Vagina (tissue), 2 donors: ENCODE results near the gene SNX13. TPM values are rescaled to one million over a fixed set of nuclear protein-coding genes. Genes with fewer than 3 reads are reported as not detected.

ENCODE experiments used
- DNase-seq, 2 donors: peaks; one replicate each; pipeline ENCODE4 v3.0.0-alpha.2; 2017; ENCODE audit errors: extremely low spot score in 2 of 2
- H3K27ac ChIP-seq: fragments of 200-600 bp; sonication (generic); one replicate; pipeline ENCODE4 v1.5.1; 2019
- H3K27me3 ChIP-seq: fragments of 200-600 bp; sonication (generic); one replicate; pipeline ENCODE4 v1.5.1; 2019
- H3K36me3 ChIP-seq, 2 donors: fragments of 200-600 bp; sonication (generic); one replicate each; pipeline ENCODE4 v1.5.1; 2017 to 2019
- H3K4me1 ChIP-seq: fragments of 200-600 bp; sonication (generic); one replicate; pipeline ENCODE4 v1.5.1; 2019
- H3K4me3 ChIP-seq, 2 donors: fragments of 200-600 bp; sonication (generic); 1 replicate in 1 of 2; 2 replicates in 1 of 2; pipeline ENCODE4 v1.5.1; 2016 to 2019
- H3K9me3 ChIP-seq: fragments of 200-600 bp; sonication (generic); one replicate; pipeline ENCODE4 v1.5.1; 2019
- POLR2A ChIP-seq, 2 donors: fragments of 450-650 bp; IDR thresholded peaks; one replicate each; pipeline ENCODE4 v1.6.1; 2017; ENCODE audit warnings: antibody characterized with exemption in 2 of 2, mild to moderate bottlenecking in 2 of 2, moderate library complexity in 2 of 2
- POLR2AphosphoS5 ChIP-seq, 2 donors: sonication (generic); formaldehyde crosslinking; IDR thresholded peaks; one replicate each; pipeline ENCODE4 v1.9.0; 2017; ENCODE audit warnings: antibody characterized with exemption in 2 of 2, mild to moderate bottlenecking in 2 of 2, low read depth in 1 of 2; ENCODE audit not compliant: insufficient read depth in 1 of 2
- intact Hi-C: fragments of 100-400 bp; cut with DNase I; formaldehyde crosslinking; loops from one replicate; pipeline ENCODE4 v1.15.1; 2023
- total RNA-seq: library from RNA; depleted of rRNA; stranded (reverse); fragments of >200 nt; gene quantifications from one replicate; pipeline ENCODE4 v1.2.3, GENCODE V29; 2016
- TF ChIP-seq, protein P1 (sequence below), 3 experiments: fragments of 450-650 bp in 2 of 3; fragments of 200-600 bp in 1 of 3; sonication (generic) in 1 of 3; IDR thresholded peaks; one replicate each; pipeline ENCODE4 v1.5.1; 2017 to 2019; ENCODE audit warnings: antibody characterized with exemption in 3 of 3, mild to moderate bottlenecking in 2 of 3, moderate library complexity in 2 of 3

The SNX13 gene
- total RNA-seq, 1 donor from 2014 or later: 67.3 TPM

DNA sequence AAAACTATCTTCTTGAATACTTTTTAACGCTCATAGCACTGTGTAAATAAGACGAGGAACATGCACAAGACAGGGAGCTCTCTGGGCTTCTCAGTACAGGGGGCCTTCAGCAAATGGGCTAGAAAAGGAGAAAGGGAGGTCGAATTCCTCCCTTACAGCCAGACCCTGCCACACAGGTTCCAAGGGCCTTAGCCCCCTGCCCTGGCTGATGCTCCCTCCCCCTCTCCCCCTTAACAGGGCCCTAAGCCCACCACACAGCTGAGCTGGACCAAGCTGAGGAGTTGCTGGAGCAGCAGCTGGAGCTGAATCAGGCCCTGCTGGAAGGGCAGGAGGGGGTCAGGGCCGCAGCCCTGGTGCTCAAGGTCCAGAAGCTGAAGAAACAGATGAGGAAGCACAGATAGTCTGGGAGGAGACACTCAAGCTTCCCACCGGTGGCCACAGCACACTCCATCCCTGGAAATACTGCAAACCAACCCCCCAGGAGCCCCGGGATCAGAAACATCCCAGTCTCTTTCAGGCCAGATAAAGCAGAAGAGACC is 153.9 kb downstream of the SNX13 start:
- intact Hi-C loops: no loop called here
- Histone ChIP-seq H3K36me3 (no peaks in the 10 kb centered on the region), H3K27ac (no peak overlapping the region), H3K27me3 (no peaks in the 10 kb centered on the region), H3K4me1 (peaks cover 12% of the 10 kb centered on the region), H3K4me3 (no peak overlapping the region), H3K9me3 (no peaks in the 10 kb centered on the region)
- TF ChIP-seq, protein P1, sequence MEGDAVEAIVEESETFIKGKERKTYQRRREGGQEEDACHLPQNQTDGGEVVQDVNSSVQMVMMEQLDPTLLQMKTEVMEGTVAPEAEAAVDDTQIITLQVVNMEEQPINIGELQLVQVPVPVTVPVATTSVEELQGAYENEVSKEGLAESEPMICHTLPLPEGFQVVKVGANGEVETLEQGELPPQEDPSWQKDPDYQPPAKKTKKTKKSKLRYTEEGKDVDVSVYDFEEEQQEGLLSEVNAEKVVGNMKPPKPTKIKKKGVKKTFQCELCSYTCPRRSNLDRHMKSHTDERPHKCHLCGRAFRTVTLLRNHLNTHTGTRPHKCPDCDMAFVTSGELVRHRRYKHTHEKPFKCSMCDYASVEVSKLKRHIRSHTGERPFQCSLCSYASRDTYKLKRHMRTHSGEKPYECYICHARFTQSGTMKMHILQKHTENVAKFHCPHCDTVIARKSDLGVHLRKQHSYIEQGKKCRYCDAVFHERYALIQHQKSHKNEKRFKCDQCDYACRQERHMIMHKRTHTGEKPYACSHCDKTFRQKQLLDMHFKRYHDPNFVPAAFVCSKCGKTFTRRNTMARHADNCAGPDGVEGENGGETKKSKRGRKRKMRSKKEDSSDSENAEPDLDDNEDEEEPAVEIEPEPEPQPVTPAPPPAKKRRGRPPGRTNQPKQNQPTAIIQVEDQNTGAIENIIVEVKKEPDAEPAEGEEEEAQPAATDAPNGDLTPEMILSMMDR (IDR thresholded peaks at IDR 0.05): no peak
- TF ChIP-seq POLR2A (IDR thresholded peaks at IDR 0.05): no peak
- TF ChIP-seq POLR2AphosphoS5 (IDR thresholded peaks at IDR 0.05; ENCODE audit: insufficient read depth in 1 of 2, low read depth in 1 of 2): no peak
- no peak for DNase-seq

DNA sequence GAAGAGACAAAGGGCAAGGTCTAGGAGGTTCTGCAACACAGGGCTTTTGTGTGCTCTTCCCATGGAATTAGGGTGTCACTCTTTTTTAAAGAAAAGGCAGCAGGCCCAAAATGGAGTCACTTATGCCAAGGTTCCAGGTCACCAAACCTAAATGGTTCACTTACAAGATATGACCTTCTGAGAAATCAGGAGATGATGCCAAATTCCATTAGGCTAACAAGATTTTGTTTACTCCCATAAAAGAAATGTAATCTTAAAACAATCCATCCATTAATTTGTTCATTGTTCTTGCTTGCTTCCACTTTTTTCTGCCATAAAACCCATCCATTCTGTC is 158.1 kb downstream of the SNX13 start:
- intact Hi-C loops: no loop called here

DNA sequence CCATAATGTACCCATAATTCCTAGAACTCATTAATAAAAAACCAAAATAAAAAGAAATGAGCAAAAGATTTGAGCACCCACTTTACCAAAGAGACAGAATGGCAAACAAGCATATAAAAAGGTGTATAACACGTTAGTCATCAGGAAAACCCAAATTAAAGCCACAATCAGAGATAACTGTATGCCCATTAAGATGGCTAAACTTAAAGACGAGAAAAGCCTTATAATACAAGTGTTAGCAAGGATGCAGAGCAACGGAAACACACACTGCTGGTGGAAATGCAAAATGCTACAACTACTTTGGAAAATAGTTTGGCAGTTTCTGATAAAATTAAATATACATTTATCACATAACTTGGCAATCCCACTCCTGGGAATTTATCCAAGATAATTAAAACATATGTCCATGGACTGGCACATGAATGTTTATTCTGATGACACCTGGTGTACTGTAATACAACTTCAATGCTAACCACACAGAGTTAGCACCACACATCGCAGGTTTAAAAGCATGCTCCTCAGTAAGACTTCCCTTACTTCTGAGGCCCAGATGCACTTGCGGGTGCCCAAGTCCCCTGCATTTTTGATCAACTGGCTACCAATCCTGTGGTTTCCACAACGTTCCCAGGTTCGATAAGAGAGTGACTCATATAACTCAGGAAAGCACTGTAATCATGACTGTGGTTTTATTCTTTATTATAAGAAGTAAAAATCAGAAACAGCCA is 158.6 kb downstream of the SNX13 start:
- DNase-seq: no peak
- peaks cover 6% of the 10 kb centered on the region for H3K4me1 ChIP-seq
- no peaks in the 10 kb centered on the region for H3K27me3 ChIP-seq
- H3K4me3 ChIP-seq: no peak overlapping the region
- intact Hi-C loops: no loop called here
- TF ChIP-seq POLR2A (IDR thresholded peaks at IDR 0.05): no peak
- TF ChIP-seq, protein P1 (IDR thresholded peaks at IDR 0.05): no peak
- no peak for TF ChIP-seq POLR2AphosphoS5 (IDR thresholded peaks at IDR 0.05; ENCODE audit: insufficient read depth in 1 of 2, low read depth in 1 of 2)
- H3K9me3 ChIP-seq: no peaks in the 10 kb centered on the region
- no peak overlapping the region for H3K27ac ChIP-seq
- H3K36me3 ChIP-seq: no peaks in the 10 kb centered on the region

More for the DNA sequence above, 158.1 kb downstream of the SNX13 start:
- DNase-seq: no peak
- Histone ChIP-seq H3K36me3 (no peaks in the 10 kb centered on the region), H3K9me3 (no peaks in the 10 kb centered on the region), H3K27ac (no peak overlapping the region), H3K4me1 (peaks cover 12% of the 10 kb centered on the region), H3K4me3 (no peak overlapping the region), H3K27me3 (no peaks in the 10 kb centered on the region)
- TF ChIP-seq, protein P1 (IDR thresholded peaks at IDR 0.05): no peak
- TF ChIP-seq POLR2A (IDR thresholded peaks at IDR 0.05) (no peak), POLR2AphosphoS5 (IDR thresholded peaks at IDR 0.05; ENCODE audit: insufficient read depth in 1 of 2, low read depth in 1 of 2) (no peak)

DNA sequence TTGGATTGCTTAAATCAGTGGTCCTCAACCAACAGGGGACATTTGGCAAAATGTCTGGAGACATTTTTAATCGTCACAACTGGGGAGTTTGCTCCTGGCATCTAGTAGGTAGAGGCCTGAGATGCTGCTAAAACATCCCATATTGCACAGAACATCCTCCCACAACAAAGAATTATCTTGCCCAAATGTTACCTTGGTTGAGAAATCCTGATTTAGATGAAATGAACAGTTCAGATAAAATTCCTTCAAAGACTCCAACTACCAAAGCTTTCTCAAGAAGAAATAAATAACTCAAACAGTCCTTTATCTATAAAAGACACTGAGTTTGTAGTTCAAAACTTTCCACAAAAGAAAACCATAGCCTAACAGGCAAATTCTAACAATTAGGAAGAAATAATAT is 160.9 kb downstream of the SNX13 start:
- Histone ChIP-seq H3K36me3 (no peaks in the 10 kb centered on the region), H3K27me3 (no peaks in the 10 kb centered on the region), H3K9me3 (no peaks in the 10 kb centered on the region), H3K27ac (no peak overlapping the region), H3K4me3 (no peak overlapping the region), H3K4me1 (no peaks in the 10 kb centered on the region)
- intact Hi-C loops: no loop called here
- TF ChIP-seq POLR2AphosphoS5 (IDR thresholded peaks at IDR 0.05; ENCODE audit: insufficient read depth in 1 of 2, low read depth in 1 of 2) (no peak), POLR2A (IDR thresholded peaks at IDR 0.05) (no peak)
- TF ChIP-seq, protein P1 (IDR thresholded peaks at IDR 0.05): no peak
- DNase-seq: no peak

DNA sequence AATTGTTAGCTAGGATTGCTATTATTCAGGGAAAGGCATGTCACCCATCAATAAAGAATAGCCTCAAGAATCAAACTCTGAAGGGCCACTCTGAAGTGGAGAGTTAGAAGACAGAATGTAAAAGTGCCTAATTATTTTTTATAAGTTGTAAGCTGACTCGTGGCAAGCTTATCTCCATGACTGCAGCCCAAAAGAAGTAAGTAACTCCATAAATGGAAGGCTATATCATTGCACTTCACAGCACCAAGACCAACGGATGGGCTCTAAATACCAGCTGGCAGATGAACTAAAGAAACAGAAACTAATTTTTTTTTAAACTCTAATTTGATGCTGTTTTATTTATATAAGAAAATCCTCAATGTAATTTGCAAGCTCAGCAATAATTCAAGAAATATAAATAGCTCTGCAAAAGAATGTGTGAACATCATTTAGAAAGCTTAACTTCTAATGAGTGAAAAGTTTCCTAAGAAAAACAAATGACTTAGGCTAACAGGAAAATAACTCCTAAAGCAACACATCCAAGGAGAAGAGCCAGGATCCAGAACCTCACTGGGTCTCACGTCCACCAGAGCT is 165.5 kb downstream of the SNX13 start:
- intact Hi-C loops: no loop called here
- Histone ChIP-seq H3K4me3 (no peak overlapping the region), H3K9me3 (no peaks in the 10 kb centered on the region), H3K27me3 (no peaks in the 10 kb centered on the region), H3K36me3 (no peaks in the 10 kb centered on the region), H3K27ac (no peak overlapping the region), H3K4me1 (no peaks in the 10 kb centered on the region)
- no peak for DNase-seq
- TF ChIP-seq POLR2A (IDR thresholded peaks at IDR 0.05) (no peak), POLR2AphosphoS5 (IDR thresholded peaks at IDR 0.05; ENCODE audit: insufficient read depth in 1 of 2, low read depth in 1 of 2) (no peak)
- TF ChIP-seq, protein P1 (IDR thresholded peaks at IDR 0.05): no peak
